Measurements from ENCODE around the gene CAMK4. TPM values are rescaled to one million over a fixed set of nuclear protein-coding genes. Genes with fewer than 3 reads are reported as not detected.

The CAMK4 gene
- total RNA-seq, 4 donors from 2014 or later = 0.66 to 5.5 (median 2.8) TPM

- H3K4me3 ChIP-seq = no peak overlapping the region
- no peaks in the 10 kb centered on the region for H3K36me3 ChIP-seq
- H3K9me3 ChIP-seq = no peaks in the 10 kb centered on the region
- DNase-seq (ENCODE audit: low spot score in 2 of 2) = no peak
- no peak overlapping the region for H3K27ac ChIP-seq
- TF ChIP-seq CTCF (IDR thresholded peaks at IDR 0.05) (no peak), POLR2A (IDR thresholded peaks at IDR 0.05) (no peak), EP300 (IDR thresholded peaks at IDR 0.05) (no peak)
- H3K4me1 ChIP-seq = no peaks in the 10 kb centered on the region
- no peaks in the 10 kb centered on the region for H3K27me3 ChIP-seq
Measured at GRCh38 chr5:111366388-111366787, 142.2 kb downstream of the CAMK4 start.

- no peak for TF ChIP-seq CTCF (IDR thresholded peaks at IDR 0.05)
- TF ChIP-seq EP300 (IDR thresholded peaks at IDR 0.05) = no peak
- no peak for TF ChIP-seq POLR2A (IDR thresholded peaks at IDR 0.05)
- no peak overlapping the region for H3K27ac ChIP-seq
- WGBS, 2 donors = 75 to 79% methylated on average over 3 of the region's 3 CpGs
Measured at GRCh38 chr5:111367115-111367514, 142.9 kb downstream of the CAMK4 start.

GRCh38 chr5:111372799-111373198 lies 148.6 kb downstream of the CAMK4 start:
- no peak overlapping the region for H3K27ac ChIP-seq
- H3K27me3 ChIP-seq = no peaks in the 10 kb centered on the region
- TF ChIP-seq CTCF (IDR thresholded peaks at IDR 0.05) (no peak), EP300 (IDR thresholded peaks at IDR 0.05) (no peak)
- no peaks in the 10 kb centered on the region for H3K9me3 ChIP-seq
- H3K4me1 ChIP-seq = no peaks in the 10 kb centered on the region
- DNase-seq (ENCODE audit: low spot score in 2 of 2) = no peak
- WGBS, 2 donors = 100% methylated on average over 1 of the region's 1 CpG
- H3K36me3 ChIP-seq = no peaks in the 10 kb centered on the region
- no peak overlapping the region for H3K4me3 ChIP-seq

More at GRCh38 chr5:111367115-111367514, 142.9 kb downstream of the CAMK4 start:
- Histone ChIP-seq H3K9me3 (no peaks in the 10 kb centered on the region), H3K36me3 (no peaks in the 10 kb centered on the region), H3K27me3 (no peaks in the 10 kb centered on the region), H3K4me3 (no peak overlapping the region), H3K4me1 (no peaks in the 10 kb centered on the region)
- DNase-seq (ENCODE audit: low spot score in 2 of 2) = no peak

GRCh38 chr5:111374380-111374779 lies 150.2 kb downstream of the CAMK4 start:
- Histone ChIP-seq H3K36me3 (no peaks in the 10 kb centered on the region), H3K27me3 (no peaks in the 10 kb centered on the region), H3K4me1 (no peaks in the 10 kb centered on the region), H3K27ac (no peak overlapping the region), H3K9me3 (no peaks in the 10 kb centered on the region), H3K4me3 (no peak overlapping the region)
- no peak for DNase-seq (ENCODE audit: low spot score in 2 of 2)
- no peak for TF ChIP-seq CTCF (IDR thresholded peaks at IDR 0.05)
- no peak for TF ChIP-seq POLR2A (IDR thresholded peaks at IDR 0.05)
- no peak for TF ChIP-seq EP300 (IDR thresholded peaks at IDR 0.05)
- 72 to 84% methylated on average over 4 of the region's 4 CpGs for WGBS, 2 donors

- H3K4me3 ChIP-seq = no peak overlapping the region
- 94 to 98% methylated on average over 2 of the region's 2 CpGs for WGBS, 2 donors
- no peaks in the 10 kb centered on the region for H3K9me3 ChIP-seq
- no peaks in the 10 kb centered on the region for H3K27me3 ChIP-seq
- H3K36me3 ChIP-seq = no peaks in the 10 kb centered on the region
- H3K27ac ChIP-seq = no peak overlapping the region
- TF ChIP-seq CTCF (IDR thresholded peaks at IDR 0.05) (no peak), POLR2A (IDR thresholded peaks at IDR 0.05) (no peak), EP300 (IDR thresholded peaks at IDR 0.05) (no peak)
- no peak for DNase-seq (ENCODE audit: low spot score in 2 of 2)
- no peaks in the 10 kb centered on the region for H3K4me1 ChIP-seq
Measured at GRCh38 chr5:111375645-111376044, 151.5 kb downstream of the CAMK4 start.

Measured in tibial nerve (tissue), 4 donors.